NCI-H2196 (cell line): ENCODE measurements around the gene KRT3.
A peak's percentile ranks its signal among the peaks of the same experiment; 100 is the strongest.
"Not testable (repeated sequence)": the region's sequence is repeated elsewhere in the genome, so short reads cannot be mapped to it uniquely, and the experiment has no call there.

Experiments used
- DNase-seq: peaks from one replicate; lab custom pipeline; 2025; ENCODE audit not compliant: unreplicated experiment; lab: John Stamatoyannopoulos, UW

KRT3 gene

GRCh38 chr12:52798671-52799504 lies 3.0 kb upstream of the KRT3 start:
- DNase-seq: no peak

DNA sequence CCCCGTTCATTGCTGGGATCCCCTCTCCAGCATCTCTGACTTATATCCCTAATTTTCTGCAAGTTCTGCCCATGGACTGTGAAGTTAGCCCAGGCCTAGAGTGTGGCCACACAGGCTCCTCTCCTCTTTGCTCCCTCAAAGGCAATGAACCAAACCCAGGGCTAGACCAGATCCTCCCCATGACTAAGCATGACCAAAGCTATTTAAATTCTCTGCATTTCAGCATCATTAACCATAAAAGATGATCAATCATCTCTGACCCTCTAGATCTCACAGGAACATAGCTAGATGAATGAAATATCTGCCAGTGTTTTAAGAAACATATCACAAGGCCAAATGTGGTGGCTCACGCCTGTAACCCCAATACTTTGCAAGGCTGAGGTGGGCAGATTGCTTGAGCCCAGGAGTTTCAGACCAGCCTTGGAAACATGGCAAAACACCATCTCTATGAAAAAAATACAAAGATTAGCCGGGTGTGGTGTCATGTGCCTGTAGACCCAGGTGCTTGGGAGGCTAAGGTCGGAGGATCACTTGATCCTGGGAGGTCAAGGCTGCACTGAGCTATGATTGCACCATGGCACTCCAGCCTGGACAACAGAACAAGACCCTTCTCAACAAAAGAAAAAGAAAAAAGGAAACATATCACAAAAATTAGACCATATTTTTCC lies 2.2 kb upstream of the KRT3 start:
- DNase-seq: no peak

GRCh38 chr12:52797529-52797894 lies 1.6 kb upstream of the KRT3 start:
- no peak for DNase-seq

DNA sequence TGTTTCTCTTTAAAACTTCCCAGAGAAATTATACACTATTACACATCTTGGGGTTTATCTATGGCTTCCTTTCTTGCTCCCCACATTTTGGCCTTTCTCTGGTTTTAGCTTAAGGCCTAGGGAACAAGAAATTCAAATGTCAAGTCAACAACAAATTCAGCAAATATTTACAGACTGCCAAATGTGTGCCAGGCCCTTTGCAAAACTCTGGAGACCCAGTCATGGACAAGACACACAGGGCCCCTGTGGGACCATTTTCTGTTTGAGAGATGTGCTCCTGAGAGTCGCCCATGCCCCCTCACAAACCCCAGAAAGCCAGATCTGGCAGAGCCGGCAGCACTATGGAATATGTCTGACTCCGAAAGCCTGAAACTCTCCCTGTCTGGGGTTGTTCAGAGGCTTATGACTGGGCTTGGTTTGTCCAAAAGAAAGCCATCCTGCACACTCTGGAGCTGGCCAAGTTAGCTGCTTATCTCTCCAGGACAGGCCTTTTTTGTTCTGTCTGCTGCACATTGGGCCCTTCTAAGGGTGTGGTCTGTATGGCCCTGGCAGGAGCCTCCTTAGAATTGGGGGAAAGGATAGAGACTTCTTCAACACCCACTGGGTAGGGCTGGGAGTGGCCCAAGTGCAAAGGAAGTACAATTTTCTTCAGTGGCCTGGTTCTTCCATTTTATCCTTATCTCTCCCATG lies 1.1 kb upstream of the KRT3 start:
- DNase-seq: no peak

GRCh38 chr12:52796429-52796794 lies 495 bp upstream of the KRT3 start:
- DNase-seq: no peak

GRCh38 chr12:52795332-52795674 lies 614 bp downstream of the KRT3 start:
- not testable (repeated sequence) for DNase-seq

GRCh38 chr12:52794479-52795331 lies 1.2 kb downstream of the KRT3 start:
- no peak for DNase-seq

GRCh38 chr12:52792185-52793029 lies 3.5 kb downstream of the KRT3 start:
- no peak for DNase-seq

- DNase-seq: no peak
Observed at GRCh38 chr12:52791271-52792184, 4.4 kb downstream of the KRT3 start.

GRCh38 chr12:52790427-52791270 lies 5.3 kb downstream of the KRT3 start:
- DNase-seq: no peak

GRCh38 chr12:52789637-52790426 lies 6.1 kb downstream of the KRT3 start:
- DNase-seq: no peak

DNA sequence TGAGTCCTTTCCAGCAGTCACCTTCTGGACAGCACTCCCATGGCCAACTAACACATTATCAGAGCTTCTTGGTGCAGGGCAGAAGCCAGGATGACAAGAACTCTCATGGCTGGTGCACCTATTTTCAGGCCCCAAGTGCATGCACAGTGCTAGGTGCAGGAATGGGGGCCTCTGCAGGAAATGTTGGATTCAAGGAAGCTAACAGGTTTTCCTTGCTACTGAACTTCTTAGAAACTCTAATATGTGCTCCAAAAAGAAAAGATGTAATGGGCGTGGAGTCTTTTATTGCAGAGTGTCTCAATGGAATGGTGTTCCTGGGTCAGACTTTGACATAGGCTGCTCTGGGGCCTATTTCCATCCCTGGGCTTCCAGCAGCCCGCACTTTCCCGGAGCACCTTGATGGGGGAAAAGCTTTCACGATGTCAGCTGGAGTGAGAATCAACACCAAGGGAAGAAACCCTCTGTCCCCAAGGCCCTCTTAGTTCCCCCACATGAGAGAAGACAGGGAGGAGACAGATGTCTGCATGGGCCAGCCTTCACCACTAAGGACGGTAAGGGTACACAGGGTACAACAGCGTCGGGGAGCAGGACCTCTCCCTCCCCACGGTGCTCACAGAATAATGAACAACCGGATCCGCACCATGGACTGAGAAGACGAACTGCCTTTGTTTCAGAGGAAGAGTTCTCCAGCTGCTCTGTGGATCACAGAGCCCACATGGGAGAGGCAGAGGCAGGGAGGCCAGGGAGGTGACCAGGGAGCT lies 6.9 kb downstream of the KRT3 start:
- DNase-seq: no peak

- DNase-seq: no peak
Observed at GRCh38 chr12:52788192-52788875, 7.6 kb downstream of the KRT3 start.

- peak; percentile 16 for DNase-seq
Observed at GRCh38 chr12:52787324-52788191, 8.4 kb downstream of the KRT3 start.

DNA sequence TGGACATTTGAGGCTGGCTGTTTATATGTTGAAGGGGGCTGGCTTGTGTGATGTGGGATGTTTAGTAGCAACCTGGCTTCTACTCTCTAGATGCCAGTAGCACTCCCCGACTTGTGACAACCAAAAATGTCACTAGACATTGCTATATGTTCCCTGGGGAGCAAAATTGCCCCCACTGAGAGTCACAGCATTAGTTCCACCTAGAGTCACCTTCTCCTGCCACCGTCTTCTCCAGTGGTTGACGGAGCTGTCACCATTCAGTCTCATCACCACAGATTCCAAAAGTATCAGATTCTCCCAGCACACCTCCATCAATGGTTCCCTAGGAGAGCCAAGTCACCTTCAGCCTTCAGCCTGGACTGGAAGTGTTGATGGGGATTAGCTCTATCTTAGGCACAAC lies 11.0 kb downstream of the KRT3 start:
- no peak for DNase-seq
